IPS-NIHi11 (cell line): ENCODE results near the gene CLDN24.

Experiments used
- DNase-seq: peaks from one replicate; pipeline ENCODE4 v3.0.0; 2012; ENCODE audit warnings: mixed read lengths, low spot score

The CLDN24 gene

DNA sequence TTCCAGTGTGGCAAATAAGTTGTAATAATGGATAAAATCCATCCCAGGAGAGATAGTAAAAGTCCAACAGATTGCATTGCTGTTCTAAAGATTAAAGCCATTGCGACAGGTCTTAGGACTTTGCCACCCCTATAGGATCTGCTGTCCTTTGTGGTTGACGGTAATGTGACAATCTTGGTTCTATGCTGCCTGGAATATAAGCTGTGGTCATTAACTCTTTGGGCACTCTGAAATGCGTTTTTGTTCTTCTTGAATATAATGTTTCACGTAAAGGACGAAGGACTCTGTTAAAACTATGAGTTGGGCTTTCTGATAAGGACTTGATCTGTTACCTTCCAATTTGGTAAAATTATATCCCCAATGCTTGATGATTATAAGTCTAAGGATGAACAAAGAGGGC lies at the start of gene CLDN24:
CLDN24 (minus strand) TSS at position 101 of the 400 bp plus-strand sequence; CDS start at position 101, 0 bp downstream.
- DNase-seq: no peak

DNA sequence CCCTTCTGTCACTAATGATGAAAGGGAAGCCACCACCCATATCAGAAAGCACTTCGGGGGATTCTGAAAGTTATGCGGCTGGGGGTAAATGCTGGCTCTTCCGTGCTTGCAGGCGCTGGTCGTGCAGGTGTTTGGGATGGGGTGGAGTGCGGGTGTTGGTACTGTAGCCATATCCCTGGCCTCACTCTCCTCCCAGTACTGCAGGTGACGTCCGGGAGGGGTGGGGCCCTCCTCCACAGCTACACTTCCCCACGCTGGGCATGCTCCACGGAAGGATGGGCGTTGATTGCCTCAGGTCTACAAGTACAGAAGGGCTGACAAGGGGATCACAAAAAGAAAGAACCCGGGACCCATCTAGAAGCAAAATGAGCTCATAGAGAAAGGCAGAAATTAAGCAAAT lies 48.6 kb upstream of the CLDN24 start:
- DNase-seq: no peak

GRCh38 chr4:183369073-183369472 lies 46.8 kb upstream of the CLDN24 start:
- no peak for DNase-seq

DNA sequence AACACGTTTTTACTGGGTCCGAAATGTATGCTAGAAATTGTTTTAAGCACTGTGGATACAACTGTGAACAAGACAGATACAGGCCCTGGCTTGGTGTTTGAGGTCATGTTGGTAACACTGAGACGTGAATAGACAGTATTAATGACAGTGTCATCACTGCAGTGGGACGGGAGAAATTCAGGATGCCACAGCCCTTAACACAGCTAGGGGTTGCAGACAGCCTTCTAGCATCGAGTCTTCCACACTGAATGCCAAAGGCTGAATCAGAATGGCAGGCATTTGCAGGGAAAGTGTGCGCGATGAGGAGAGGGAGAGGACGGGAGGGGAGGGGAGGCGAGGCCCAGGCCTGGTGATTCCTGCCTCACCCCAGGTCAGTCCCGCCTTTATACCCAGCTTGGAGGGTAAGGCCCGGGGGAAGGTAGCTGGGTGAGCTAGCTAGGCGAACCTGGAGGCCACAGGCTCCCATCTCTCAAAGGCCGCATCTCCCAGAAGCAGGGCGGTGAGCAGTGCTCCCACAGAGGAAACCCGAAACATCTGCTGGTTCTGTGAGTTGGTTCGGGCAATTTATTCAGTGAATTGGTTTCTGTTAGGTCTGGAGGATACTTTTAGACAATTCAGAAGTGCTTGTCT lies 44.1 kb upstream of the CLDN24 start:
- no peak for DNase-seq

DNA sequence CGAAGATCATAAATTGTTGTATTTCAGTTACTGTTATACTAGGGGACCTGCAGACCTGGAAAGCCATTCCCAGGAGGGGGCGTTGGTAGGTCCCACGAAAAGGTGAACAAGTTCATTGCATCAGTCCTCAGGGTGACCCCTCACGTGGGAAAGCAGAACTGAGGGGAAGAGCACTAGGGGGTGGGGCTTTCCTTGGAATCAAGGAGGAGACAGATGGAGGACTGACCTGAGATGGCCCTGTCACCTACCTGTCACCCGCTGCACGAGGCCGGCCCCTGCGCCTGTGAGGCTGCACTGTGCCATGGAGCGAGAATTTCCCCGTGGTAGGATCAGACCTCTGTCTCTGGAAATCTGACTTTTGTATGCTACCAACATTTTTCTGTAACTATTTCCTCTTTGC lies 41.8 kb upstream of the CLDN24 start:
- DNase-seq: no peak

- peak; percentile 46 for DNase-seq
Measured at GRCh38 chr4:183362916-183363542, 40.8 kb upstream of the CLDN24 start.

DNA sequence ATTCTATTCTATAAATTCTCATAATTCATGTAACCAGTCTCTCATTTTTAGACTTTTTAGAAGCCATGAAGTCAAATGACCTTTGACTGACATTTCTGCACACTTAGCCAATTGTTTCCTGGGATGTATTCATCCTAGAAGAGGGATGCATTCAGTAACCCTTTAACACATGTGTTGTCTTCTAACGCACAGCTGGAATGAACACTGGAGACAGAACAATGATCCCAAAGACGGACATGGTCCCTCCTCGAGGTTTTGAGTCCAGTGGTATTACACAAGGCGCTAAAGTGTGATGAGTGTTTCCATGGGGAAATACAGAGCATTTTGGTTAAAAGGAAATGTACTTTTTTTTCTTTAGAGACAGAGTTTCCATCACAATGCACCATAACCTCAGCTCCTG lies 39.8 kb upstream of the CLDN24 start:
- DNase-seq: no peak

GRCh38 chr4:183360161-183360919 lies 38.1 kb upstream of the CLDN24 start:
- DNase-seq: no peak

DNA sequence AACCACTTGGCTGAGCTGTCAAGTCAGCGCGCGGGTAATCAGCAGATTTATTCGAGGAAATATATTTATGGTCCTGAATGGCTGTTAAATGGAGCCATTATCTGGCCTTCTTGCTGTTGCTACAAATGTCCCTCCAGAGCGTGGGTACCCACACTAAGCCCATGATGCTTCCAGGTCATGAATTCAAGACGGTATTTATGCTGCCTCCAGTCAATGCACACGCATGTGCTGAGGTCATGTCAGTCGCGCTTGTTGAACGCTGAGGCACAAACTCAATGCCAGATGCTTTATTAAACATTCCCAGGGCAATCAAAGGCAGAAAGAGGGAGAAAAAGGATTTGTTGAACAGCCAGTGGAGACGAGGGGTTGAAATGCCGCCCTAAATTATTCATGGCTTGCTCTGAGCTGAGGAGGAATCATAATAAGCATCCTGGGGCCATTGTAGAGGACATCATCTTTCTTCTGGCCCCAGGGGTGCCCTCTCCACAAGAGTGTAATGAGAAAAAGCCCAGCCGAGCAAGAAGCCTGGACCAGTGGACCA lies 36.1 kb upstream of the CLDN24 start:
- no peak for DNase-seq

- no peak for DNase-seq
Measured at GRCh38 chr4:183356931-183357675, 34.9 kb upstream of the CLDN24 start.

DNA sequence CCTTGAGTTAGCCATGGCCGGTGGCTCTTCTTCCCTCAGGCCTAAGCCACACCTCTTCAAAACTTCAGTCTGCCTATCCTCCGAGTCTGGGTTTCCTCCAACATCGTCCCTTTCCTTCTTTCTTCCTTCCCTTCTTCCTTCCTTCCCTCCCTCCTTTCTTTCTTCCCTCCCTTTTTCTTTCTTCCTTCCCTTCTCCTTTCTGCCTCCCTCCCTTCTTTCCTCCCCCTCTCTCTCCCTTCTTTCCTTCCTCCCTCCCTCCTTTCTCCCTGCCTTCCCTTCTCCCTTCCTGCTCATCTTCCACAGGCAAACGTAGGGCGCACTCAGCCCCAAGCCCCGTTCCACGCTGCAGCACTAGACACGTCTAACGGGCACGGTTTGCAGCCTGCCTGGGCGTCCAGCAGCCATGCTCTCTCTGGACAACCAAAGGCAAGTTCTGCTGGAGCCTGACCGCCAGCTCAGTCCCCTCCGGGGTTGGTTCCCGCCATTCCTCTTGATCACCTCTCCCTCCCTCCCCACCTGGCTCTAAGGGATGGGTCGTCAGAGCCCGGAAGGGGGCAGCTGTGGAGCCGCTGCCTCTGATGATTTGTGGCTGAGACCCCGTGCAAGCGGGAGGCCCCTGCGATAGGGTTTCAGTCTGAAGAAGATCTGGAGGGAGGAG lies 34.1 kb upstream of the CLDN24 start:
- no peak for DNase-seq

DNA sequence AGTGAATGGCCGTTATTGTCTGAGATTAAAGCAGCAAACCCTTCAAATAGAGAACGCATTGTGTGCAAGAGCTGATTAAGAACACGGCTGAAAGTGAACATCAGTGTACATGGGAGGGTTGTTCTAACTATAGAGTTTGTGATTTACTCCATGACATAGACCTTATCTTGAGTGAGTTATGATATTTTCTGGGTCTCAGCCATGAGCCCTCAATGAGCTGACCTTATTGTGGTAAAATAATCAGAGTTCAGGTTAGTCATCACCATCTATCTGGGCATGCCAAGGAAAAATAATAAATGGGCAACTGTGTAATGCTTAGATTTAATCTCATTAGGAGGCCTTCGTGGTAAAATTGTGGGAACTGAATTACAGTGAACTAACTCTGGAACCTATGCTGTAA lies 33.2 kb upstream of the CLDN24 start:
- no peak for DNase-seq

DNA sequence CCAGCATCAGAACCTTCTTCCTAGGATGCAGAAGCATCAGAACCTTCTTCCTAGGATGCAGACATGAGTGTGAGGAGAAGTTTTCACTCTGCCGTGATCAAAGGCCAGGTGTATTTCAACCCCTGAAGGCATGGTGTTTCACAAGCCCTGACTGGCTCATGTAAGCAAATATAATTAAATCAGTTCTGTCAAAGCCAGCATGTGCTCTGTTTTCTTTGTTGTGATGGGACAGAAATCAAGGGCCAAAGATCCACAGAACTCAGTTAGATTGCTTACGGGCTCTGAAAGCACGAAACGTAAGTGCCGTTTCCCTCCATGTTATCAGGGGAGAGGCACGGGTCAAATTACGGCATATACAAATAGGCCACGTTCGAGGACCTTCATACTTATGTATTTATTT lies 32.0 kb upstream of the CLDN24 start:
- DNase-seq: no peak

DNA sequence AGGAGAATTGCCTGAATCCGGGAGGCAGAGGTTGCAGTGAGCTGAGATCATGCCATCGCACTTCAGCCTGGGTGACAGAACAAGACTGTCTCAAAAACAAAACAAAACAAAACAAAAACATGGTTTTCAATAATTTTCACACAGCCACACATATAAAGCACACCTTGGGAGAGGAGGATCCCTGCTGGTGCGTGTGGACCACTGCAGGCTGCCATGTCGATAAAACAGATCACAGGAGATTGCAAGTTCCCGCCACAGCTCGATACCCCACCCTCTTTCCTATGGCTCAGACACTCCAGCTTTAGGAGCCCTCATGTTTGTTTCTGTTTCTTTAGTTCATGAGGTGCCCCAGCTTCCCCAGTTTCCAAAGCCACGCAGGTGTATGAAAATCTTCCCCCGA lies 31.3 kb upstream of the CLDN24 start:
- no peak for DNase-seq

DNA sequence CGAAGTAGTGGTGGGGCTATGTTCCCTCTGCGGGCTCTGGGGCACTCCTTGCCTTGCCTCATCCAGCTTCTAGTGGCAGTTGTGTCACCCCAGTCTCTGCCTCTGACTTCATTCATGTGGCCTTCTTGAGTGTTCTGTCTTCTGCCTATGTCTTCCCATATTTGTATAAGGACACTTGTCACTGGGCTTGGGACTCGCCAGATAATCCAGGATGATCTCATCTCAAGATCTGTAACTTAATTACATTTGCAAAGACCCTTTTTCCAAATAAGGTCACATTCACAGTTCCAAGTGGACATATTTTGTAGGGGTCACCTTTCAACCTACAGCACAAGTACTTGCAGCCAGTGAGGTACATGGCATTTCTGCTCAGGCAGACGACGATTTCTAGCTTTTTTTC lies 30.3 kb upstream of the CLDN24 start:
- DNase-seq: no peak

DNA sequence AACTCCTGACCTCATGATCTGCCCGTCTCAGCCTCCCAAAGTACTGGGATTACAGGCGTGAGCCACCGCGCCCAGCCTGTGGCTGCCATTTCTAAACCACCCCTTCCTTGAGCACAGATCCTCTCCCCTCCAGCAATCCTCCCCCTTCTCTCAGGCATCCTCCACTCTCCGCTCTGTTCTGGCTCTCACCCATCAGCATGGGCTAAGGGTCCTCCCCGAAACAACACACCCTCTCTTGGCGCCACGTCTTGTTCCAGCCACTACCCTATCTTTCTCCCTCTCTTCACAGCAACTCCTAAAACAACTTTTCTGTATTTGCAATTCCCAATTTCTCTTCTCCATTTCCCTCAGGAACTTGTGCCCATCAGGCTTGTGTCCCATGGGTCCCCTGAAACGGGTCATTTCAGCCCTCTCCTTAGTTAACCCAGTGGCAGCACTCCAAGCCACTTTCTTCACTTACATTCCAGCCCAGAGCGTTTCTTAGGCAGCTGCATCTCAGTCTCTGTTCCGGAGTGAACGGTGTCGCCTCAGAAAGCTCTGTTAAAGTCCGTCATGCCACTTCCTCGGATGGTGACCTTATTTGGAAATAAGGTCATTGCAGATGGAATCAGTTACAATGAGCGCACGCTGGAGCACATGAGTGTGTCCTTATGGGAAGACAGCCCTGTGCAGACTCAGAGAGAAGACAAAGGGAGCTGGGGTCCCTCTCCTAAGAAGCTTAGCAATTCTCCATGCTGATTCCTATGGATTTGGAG lies 28.3 kb upstream of the CLDN24 start:
- DNase-seq: no peak

DNA sequence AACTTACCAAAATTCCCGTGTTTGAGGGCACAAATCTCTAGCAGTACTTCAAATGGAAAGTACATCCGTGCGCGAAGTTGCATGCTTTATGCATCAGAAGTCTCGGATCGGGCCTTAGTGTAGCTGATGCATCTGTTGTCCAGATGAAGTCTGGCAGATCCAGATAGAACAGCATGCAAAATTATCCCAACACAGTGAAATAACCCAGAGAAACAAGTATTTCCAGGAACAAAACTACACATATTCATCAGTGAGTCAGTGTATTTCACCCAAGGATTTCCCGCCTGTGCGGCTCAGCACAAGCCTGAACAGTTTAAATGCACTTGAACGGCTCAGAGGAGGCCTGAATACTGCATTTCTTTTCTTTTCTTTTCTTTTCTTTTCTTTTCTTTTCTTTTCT lies 27.4 kb upstream of the CLDN24 start:
- no peak for DNase-seq

- DNase-seq: no peak
Measured at GRCh38 chr4:183348706-183349659, 26.8 kb upstream of the CLDN24 start.

DNA sequence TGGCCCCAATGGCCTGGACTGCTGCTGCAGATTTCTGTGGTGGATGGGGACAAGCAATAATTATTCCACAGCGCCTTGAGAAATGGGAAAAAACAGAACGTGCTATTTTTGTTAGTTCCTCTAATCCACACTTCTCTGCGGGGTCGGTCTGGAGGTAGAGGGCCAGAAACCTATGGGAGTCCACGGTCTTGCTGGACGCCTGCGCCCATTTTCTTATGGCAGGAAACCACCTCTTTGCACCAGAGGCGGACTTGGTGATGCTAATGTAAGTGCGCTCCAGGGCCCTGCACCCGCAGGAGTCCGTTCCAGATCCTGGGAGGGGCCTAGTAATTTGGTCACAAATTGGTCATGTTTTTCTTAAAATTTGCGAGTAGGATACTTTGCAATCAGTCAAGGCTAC lies 25.9 kb upstream of the CLDN24 start:
- no peak for DNase-seq

DNA sequence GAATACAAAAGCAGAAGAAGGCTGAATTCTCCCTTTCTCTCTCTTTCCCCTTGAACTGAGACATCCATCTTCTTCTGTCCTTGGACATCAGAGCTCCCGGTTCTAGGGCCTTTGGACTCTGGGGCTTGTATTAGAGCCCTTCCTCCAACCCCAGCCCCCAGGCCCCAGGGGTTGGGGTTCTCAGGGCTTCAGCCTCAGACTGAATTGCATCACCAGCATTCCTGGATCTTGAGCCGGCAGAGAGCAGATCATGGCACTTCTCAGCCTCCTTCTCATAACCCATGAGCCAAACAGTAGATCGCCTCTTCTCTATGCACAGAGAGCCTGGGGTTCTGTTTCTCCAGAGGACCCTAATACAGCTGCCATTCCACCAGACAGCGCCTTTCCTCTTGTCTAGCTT lies 25.3 kb upstream of the CLDN24 start:
- no peak for DNase-seq
